NCI-H2227 (cell line): ENCODE data around the gene LDAH.
"Not testable (repeated sequence)": the region's sequence is repeated elsewhere in the genome, so short reads cannot be mapped to it uniquely, and the experiment has no call there.

ENCODE experiments used
- DNase-seq: peaks from one replicate; lab custom pipeline; 2025; ENCODE audit not compliant: unreplicated experiment; lab: John Stamatoyannopoulos, UW

Gene LDAH

DNA sequence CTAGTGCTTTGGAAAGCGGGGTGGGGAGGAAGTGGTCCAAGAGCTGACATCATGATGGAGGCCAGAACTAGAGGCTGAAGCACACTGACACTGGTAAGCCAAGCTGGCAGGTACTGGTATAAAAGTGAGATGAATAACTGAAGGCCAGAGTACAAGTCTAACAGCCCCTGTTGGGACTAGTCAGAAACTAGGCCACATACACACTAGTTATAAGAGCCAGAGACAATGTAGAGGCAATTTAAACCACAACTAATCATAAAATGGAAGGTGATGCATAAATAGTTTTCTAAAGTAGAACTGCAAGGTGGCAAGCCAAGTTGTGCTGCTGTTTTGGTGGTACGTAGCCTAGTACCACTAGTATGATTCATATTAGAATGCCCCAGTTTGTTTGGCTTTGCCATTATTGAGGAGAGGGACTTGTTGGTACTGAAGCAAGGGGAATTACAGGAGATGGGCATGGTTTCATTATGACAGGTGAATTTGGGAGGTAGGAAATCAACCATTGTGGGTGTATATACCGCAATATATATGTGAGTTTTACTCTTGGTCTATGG is 98.3 kb downstream of the LDAH start:
- DNase-seq, result no peak

DNA sequence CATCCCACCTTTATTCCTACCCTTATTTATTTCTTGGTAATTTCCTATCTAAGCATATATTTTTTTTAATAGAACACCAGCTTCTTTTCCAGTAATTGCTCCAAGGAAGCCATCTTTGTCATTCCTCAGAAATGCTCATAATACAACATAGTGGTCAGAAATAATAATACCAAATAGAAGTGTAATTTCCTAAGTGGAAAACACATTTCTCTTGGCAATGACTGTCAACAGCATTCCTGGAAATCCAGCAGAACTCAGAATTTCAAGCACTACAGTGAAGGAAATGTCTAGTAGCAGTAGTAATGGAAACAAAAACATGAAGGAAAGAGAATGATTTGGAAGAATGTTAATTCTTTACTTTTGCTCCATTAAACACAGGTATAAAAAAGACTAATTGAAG is 99.4 kb downstream of the LDAH start:
- no peak for DNase-seq

DNA sequence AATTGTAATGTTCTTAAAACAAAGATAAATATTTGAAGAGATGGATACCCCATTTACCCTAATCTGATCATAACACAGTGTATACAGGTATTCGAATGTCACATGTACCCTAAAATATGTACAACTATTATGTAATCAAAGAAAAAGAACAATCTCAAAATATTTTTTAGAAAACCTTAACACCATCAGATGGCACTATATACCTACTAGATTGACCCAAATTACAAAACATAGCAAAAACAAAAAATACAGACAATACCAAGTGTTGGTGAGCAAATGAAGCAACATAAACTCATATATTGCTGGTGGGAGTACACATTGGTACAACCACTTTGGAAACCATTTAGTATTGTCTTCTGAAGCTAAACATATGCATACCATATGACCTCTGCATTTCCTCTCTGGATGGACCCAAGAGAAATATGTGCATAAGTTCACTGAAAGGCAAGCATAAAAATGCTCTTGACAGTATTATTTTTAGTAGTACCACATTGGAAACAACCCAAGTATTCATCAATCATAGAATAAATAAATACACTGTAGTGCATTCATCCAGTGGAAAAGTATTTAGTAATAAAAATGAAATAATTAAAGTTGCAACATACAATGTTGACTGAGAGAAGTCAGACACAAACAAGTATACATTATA is 100.2 kb downstream of the LDAH start:
- DNase-seq, result no peak

DNA sequence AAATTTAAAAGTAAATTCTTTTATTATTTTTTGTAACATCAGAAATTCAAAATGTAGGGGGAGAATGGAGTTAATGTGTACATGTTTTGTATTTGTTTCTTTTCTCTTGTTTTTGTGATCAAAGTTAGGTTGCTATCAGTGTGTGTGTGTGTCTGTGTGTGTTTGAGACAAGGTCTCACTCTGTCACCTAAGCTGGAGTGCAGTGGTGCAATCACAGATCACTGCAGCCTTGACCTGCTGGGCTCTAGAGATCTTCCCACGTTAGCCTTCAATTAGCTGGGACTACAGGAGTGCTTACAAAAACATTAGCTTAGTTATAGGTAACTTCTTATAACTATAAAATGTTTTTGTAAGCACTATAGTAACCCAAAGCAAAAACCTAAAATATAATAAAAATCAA is 105.3 kb downstream of the LDAH start:
- no peak for DNase-seq

DNA sequence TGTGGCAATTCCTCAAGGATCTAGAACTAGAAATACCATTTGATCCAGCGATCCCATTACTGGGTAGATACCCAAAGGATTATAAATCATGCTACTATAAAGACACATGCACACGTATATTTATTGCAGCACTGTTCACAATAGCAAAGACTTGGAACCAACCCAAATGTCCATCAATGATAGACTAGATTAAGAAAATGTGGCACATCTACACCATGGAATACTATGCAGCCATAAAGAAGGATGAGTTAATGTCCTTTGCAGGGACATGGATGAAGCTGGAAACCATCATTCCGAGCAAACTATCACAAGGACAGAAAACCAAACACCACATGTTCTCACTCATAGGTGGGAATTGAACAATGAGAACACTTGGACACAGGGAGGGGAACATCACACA is 106.7 kb downstream of the LDAH start:
- not testable (repeated sequence) for DNase-seq

DNA sequence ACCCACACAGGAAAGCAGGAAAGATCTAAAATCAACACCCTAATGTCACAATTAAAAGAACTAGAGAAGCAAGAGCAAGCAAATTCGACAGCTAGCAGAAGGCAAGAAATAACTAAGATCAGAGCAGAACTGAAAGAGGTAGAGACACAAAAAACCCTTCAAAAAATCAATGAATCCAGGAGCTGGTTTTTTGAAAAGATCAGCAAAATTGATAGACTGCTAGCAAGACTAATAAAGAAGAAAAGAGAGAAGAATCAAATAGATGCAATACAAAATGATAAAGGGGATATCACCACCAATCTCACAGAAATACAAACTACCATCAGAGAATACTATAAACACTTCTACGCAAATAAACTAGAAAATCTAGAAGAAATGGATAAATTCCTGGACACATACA is 108.5 kb downstream of the LDAH start:
- DNase-seq, result not testable (repeated sequence)

DNA sequence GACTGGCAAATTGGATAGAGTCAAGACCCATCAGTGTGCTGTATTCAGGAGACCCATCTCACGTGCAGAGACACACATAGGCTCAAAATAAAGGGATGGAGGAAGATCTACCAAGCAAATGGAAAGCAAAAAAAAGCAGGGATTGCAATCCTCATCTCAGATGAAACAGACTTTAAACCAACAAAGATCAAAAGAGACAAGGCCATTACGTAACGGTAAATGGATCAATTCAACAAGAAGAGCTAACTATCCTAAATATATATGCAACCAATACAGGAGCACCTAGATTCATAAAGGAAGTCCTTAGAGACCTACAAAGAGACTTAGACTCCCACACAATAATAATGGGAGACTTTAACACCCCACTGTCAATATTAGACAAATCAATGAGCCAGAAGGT is 109.3 kb downstream of the LDAH start:
- not testable (repeated sequence) for DNase-seq

DNA sequence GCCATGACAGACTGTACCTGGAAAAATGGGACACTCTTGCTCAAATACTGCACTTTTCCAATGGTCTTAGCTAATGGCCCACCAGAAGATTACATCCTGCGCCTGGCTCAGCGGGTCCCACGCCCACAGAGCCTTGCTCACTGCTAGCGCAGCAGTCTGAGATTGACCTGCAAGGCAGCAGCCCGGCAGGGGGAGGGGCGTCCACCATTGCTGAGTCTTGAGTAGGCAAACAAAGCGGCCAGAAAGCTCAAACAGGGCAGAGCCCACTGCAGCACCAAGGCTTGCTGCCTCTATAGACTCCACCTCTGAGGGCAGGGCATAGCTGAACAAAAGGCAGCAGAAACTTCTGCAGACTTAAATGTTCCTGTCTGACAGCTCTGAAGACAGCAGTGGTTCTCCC is 111.3 kb downstream of the LDAH start:
- DNase-seq, result not testable (repeated sequence)

DNA sequence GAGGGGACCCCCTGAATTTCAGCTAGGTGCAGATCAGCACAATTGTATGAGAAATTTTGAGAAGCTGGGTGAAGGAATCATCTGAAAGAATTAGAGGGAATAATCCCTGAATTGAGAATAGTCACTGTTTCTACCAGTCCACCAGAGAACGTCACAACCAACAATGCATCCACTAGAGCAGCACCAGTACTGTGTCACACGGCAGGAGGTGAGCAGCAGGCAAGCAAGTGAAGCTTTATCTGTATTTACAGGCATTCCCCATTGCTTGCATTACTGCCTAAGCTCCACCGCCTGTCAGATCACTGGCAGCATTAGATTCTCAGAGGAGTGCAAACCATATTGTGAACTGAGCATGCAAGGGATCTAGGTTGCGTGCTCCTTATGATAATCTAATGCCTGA is 115.3 kb downstream of the LDAH start:
- no peak for DNase-seq

DNA sequence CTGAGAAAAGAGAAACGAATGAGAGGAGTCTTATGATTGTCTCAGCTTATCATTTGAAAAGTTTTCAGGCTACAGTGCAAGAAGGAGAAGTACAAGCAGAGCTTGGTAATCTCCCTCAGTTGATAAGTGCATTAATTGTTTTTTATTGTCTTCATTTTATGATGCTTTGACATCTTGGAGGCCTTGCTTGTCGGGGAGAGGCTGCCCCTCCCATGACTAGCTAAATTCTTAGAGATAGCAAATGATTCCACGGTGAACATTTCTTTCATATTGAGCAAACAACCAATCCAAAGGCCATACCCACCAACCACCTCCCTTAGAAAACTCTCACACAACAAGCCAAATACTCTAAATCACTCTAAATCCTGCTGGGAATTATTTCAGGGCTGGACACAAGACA is 116.1 kb downstream of the LDAH start:
- DNase-seq, result no peak

DNA sequence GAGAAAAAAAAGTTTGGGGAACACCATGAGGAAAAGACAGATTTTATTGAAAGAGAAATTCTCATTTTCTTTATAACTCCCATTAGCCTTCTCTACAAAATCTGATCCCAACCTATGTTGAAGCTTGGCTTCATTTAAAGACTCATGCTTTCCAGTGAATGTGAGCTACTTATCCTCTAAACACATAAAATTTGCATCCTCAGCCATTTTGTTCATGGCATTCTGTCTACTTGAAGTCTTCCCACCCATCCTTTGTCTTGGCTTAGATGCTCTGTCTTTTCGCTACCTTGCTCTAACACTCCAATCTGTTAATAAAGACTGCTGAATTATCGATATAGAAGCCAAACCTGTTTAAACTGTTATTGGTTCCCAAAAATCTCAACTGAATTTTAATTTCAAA is 116.7 kb downstream of the LDAH start:
- no peak for DNase-seq

DNA sequence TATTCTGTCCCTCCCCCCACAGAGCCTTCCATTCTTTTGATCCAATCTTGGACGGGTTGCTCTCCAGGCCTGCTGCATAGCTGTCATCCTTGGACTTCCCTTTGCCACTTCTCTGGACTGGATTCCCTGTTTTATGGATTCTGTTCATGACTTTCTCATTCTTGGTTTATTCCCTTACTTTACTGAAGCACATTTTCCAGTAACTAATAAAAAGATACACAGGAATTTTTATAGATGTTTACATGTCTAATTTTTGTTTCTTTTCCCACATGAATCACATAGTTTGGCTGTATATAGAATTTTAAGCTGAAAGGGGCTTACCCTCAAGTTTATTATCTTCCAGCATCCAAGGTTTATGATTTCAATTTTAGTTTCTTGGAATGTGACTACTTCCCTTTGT is 118.0 kb downstream of the LDAH start:
- no peak for DNase-seq

DNA sequence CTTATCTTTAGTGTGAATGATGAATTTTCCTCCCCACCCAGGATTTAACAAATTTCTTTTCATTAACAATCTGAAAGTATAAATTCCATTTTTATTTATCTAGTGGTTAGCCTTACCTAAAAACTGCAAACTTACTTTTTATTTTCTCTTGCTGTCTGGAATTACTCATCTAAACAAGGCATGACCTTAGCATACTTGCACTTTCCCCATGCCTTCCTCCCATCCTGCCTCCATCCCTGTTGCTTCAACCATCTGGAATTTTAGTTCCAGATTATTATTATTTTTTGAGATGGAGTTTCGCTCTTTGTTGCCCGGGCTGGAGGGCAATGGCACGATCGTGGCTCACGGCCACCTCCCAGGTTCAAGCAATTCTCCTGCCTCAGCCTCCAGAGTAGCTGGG is 120.3 kb downstream of the LDAH start:
- DNase-seq, result no peak

DNA sequence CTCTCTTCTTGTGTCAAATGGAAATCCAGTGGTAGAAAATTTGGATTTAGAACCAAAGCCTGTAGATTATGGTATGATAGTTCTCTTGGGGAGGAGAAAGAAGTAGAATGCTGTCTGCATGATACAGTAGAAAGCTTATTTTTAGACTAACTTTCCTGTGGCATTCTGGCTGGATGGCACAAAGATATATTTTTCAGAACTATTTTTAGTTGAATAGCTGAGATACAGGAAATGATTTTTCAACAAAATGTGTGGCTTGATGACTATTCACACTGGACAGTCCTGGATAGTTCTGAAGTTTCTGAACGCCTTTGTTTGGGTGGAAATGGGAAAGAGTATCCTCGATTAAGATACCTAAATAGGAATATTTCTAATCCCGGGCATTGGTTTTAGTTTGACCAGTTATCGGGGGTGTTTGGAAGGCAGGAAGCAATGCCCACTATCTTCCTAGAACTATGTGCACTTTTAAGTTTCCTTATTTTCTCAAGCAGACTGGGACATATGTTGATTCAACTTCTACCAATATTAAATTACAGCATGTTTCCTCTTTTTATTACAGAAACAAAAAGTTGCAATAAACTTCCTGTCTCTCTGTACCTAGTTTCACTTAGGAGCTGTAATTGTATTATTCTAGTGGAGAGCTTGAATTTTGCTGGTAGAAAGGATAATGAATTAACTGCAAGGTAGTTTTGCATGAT is 123.8 kb downstream of the LDAH start:
- no peak for DNase-seq

DNA sequence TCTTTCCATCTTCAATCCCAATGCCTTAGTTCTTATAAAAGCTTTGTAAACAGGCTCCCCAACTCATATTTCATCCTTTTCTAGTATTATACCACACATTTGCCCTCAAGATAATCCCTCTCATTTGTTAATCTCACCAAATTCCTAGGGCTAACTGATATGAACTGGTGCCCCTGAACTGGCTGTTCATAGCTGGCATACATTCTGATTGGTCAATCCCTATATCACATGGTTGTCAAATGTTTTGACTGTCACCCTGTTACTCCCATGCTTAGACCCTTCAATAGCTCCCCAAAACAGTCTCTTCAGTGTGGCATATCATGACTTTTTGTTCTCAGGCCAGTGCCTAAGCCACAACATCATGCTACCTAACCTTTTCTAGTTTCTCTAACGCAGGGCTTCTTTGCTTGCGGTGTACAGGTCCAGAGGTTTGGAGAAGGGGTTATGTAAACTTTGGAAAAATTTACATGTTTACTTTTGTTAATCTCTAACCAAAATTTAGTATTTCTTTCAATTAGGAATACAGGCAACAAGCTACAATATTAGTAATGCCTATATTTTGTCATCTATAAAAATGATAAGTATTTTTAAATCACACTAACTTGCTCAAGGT is 125.5 kb downstream of the LDAH start:
- no peak for DNase-seq

DNA sequence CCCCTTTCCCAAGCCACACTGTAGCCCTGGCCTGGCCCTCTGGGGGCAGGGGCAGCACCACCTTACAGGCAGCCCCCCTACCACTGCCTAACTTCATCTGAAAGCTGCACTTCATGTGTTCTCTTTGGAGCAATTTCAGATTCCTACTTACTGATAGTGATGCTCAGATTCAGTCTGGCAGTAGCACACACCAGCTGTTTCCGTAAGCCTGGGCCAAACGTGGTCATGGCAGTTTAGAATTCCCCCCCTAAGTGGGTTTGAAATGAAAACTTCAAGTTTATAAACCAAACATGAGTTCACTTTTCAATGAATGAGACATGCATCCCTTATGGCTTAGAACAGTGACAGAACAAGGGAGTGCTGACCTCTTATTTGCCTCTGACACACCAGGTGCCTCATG is 126.5 kb downstream of the LDAH start:
- DNase-seq, result no peak

DNA sequence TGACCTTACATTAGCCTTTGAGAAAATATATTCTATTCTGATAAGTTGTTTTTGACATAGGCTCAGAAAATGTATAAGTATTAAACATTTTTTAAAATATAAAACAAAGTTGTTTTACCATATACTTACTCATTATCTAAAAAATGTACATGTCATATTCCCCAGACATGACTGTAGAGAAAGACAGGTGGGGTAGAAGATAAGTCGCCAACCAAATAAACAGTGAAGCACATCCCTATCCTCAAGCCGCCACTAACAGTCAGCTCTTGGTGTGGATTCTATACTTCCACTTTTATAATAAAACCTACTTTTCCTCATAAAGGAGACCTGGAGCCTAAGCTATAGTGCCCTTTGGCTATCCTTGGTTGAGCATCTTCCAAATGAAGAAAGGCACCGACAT is 129.6 kb downstream of the LDAH start:
- no peak for DNase-seq

DNA sequence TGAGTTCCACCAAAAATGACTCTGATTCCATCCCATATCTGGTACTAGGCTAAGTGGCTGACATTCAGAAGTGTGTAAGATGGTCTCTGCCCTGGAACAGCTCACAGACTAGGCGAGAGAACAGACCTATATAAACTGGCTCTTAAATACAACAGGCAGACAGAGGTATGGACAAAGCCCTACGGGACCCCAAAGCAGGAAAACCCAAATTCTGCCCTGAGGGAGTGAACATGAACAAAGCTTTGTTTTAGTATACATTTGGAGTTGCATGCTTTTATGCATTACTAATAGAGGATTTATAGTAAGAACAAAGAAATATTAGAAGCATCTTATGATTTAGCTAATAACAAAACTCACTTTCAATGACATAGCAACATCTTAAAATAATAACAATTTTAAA is 130.8 kb downstream of the LDAH start:
- no peak for DNase-seq

DNA sequence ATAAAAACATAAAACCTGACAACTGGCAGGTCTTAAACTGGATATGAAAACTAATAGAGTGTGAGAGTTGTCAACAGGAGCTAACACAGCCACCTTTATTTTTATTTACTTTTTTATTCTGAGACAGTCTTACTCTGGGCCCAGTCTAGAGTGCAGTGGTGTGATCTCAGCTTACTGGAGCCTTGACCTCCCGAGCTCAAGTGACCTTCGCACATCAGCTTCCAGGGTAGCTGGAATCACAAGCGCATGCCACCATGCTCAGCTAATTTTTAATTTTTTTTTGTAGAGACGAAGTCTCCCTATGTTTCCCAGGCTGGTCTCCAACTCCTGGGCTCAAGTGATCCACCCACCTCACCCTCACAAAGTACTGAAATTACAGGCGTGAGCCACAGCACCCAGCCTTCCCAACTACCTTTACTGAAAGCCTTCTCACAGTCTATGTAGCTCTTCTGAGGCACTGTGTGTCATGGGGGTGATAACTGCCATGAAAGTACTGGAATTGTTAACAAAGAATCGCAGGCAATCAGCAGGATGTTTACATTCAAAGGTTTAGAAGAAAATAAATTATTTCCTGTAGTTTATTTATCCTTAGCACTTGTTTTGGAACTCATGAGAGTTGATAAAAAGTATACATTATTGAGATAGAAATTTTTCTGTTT is 131.7 kb downstream of the LDAH start:
- DNase-seq, result no peak

DNA sequence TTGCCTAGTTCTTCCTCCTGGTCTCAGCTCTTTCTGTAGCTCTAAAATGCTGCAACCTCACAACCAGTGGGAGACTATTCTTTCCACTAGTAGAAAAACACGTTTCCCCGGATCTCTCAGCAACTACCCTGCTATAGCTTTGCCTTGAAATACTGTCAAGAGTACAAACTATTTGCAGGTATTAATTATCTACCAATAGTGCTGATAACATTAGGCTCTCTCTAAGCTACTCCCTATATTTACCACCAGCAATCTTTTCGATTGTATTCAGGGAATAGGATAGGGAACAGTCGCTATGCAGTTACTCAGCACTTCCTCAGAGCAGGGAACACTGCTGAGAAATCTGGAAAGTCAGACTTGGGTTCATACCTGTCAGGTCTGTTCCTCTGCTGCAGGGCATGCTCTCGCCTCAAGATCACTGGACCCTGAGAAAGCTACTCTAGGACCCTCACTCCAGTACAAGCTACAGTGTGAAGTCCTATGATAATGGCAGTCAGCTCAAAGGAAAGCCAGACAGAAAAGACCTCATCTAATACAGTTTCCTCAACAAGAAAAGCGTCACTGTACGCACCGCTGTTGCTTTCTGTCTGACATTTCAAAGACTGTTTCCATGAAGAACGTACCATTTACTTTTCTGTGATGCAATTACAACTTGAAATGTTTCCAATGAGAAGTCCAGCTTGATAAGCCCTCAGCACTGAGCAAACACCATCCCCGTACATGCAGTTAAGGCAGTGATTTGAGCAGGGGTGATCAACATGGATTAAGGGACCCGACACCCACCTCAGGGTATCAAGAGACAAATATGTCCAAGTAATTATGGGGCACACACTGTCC is 133.3 kb downstream of the LDAH start:
- no peak for DNase-seq

DNA sequence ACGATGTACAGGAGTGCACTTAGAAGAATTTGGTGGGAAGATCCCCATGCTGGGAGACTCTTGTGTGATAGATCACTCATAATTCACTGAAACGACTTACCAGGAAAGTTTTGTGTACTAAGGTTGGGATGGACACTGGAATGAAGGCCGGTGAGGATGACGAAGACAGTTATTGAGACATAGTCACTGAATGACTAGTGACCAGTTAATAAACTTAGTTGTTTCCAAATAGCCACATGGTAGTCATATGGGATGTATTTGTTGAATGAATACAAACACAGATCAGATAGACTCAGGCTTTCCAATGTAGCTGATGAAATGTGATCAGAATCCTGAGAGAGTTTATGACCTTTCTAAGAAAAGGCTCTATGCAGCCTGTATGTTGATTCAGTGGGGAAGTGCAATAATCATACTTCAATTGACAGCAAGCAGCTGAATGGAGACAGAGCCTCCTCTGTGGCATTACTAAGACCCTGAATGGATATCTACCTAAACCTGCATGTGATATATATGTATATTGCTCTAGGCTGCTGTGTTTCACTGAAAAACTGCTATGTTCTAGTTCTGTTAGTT is 135.6 kb downstream of the LDAH start:
- DNase-seq, result no peak
